T-helper 22 cell (primary cell): ENCODE measurements around the gene SKI.
A peak's percentile ranks its signal among the peaks of the same experiment; 100 is the strongest.

Experiments used
- DNase-seq: peaks from one replicate; pipeline ENCODE4 v3.0.0-alpha.2; 2020; ENCODE audit warnings: low read depth

SKI gene

DNA sequence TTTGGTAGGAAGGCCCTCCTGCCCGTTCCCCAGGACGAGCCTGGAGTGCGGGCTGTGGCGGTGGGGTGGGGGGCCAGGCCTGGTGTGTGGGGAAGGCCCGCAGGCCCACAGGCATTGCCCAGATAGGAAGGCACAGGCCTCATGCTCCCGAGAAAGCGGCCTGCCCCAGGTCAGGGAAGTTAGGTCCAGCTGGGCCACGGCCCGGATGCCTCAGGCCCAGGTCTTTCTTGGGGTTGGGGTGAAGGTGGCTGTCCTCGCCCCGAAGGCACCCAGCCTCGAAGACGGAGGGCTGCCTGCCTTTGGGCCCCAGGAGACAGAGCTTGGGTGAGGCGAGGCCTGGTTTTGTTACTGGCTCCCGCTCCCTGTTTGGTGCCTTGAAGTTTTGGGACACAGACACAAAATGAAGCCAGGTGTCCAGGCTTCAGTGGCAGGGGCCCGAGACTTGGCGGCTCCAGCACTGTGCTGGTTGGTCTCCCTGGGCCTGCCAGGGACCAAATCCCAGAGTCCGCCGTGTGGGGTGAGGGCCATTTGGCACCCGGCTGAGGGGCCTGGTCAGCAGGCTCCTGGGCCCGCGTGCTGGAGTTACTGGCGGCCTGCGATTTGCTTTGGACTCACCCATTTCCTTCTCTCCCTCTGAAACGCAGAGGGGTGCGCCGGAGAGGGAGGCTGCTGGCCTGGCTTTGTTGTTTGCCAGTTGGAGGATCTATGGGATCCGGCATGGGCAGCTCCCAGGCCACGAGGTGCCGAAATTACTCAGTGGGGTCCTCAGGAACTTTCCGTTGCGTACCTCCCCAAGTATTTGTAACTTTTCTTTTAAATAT is 2.0 kb downstream of the SKI start:
- DNase-seq: no peak

GRCh38 chr1:2230781-2231531 is 2.8 kb downstream of the SKI start:
- peak; percentile 64 for DNase-seq

DNA sequence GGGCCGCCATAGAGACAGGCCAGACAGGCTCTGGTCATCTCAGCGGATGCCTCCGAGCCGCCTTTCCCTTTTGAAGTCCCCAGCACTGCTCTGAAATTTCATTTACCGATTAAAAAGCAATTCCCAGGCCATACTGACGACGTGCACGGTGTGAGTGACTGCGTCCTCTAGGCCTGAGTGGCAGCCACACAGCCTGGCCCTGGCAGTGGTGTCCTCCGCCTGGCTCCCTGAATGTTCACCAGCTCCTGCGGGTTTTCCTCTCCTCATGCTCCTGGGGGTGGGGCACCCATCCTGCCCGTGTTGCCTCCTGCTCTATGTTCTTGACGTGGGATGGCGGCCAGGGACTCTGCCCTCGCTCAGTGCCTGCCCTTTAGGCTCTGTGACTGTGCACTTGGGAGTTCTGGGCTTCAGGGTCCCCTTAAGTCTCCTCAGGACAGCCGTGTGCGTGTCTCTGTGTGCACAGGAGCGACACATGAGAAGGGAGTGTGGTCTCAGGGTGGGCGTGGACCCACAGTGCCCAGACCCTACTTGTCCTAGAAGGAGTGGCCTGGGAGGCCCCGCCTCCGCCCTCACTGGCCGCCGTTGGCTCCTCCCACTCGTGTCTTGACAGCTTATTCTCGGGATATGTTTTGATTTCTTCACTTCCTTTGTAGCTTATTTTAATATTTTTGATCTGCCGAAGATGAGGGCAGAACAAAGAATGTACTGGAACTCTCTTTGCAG is 3.6 kb downstream of the SKI start:
- DNase-seq: peak; percentile 80

DNA sequence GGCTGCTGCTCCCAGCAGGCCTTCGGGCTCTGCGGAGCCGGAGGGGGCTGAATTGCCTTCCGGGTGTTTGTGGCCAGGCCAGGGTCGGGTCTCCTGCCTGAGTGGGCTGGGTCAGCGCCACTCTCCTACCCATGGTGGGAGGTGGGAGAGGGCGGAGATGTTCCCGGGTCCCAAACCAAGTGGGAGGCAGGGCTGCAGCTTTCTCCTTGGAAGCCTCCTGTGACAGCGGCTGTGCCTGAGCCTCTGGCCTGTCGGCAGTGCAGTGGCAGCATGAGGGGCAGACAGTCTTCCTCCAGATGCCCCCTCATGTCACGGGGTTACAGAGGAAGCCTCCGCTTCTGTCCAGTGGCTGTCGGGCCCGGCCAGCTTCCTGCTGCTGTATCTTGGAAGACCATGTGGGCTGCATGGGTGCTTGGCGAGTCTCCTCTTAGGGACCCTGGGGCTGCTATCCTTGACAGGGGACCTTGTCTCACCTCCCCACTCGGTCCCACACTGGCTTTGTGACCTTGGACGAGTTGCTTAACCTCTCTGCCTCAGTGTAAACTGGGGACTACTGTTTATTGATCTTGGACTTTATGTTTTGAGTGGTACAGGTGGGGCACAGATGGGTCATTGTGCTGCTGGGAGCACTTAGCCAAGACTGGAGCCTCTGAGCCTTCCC is 4.3 kb downstream of the SKI start:
- no peak for DNase-seq

DNA sequence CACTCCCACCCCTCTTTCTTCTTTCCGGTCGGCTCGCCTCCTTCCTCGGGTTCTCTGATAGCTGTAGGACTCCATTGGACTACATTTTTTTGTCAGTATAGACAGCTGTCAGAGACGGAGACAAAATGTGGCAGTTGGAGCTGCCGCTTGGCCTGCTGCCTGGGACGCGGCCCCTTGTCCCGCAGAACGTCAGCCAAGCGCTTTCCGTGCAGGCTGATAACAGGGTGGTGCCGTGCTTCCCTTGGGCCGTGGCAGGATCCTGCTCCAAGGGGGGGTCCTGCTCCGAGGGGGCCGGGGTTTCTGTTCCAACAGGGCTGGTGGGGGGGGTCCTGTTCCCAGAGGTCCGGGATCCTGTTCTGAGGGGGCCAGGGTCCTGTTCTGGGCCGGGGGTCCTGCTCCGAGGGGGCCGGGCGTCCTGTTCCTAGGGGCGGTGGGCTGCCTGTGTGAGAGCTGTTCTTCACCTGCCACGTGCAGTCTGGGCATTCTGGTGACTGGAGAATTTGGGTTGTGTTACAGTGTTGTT is 4.9 kb downstream of the SKI start:
- DNase-seq: no peak

DNA sequence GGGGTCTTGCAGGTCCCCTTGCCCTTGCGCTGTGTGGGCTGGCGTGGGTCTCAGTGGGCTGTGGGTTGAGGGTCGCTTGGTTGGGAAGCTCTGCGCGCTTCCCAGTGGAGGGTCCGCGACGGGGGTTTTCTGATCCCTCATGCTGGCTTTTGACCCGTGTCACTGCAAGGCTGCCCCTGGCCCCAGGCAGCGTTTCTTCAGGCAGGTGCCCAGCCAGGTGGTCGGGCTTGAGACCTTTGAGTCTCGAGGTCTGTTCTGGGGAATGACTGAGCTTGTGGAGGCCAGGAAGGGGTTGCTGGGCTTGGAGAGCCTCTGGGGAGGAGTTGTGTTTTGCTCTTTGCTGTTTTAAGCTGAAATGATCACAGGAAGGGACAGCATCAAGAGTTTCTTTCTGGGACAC is 5.3 kb downstream of the SKI start:
- DNase-seq: no peak

GRCh38 chr1:2233997-2234761 is 6.1 kb downstream of the SKI start:
- DNase-seq: peak; percentile 67

DNA sequence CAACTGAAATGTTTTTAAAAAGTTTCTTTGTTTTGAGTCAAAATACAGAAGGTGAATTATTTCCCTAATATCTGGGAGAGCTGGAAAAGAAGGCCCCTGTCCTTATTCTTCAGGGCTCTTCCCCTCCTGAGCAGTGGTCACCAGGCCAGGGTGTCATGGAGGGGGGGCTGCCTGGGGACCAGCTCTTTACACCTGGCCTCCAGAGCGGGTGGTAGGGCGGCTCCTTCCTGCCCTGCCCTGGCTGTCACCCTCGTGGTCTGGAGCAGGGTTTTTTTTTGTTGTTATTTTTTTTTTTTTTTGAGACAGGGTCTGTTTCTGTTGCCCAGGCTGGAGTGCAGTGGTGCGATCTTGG is 6.6 kb downstream of the SKI start:
- no peak for DNase-seq

DNA sequence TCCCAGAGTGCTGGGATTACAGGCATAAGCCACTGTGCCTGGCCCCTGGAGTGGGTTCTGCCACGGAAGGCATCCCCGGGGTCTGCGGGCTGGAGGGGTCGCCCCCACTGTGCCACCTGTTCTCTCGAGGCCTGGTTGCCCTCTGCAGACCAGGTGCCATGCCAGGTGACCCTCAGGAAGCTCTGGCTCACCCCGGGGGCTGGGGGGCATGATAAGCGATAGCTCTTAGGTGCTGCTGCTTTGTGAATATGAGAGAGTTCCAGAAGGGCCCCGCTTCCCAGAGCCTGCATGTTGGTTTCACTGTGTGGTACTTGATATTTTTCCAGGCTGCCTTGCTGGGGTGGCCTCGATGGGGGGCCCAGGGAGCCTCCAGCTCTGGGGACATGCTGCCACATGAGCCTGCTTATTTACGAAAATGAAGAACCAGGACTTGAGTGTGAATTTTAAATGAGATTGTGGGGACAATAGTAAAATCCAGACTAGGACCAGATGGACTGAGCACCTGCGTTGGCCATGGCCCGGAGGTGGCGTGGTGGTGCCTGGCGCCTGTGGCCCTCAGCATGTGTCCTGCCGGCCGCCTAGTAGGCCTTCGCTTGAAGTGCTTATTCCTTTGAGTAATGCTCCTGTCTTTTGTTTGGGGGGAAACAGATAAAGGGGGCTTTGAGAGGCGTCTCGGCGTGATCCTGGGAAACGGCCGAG is 7.3 kb downstream of the SKI start:
- DNase-seq: no peak

- DNase-seq: peak; percentile 65
These were observed 8.9 kb downstream of the SKI start for GRCh38 chr1:2236695-2237677.

GRCh38 chr1:2237773-2238172 is 9.7 kb downstream of the SKI start:
- no peak for DNase-seq

DNA sequence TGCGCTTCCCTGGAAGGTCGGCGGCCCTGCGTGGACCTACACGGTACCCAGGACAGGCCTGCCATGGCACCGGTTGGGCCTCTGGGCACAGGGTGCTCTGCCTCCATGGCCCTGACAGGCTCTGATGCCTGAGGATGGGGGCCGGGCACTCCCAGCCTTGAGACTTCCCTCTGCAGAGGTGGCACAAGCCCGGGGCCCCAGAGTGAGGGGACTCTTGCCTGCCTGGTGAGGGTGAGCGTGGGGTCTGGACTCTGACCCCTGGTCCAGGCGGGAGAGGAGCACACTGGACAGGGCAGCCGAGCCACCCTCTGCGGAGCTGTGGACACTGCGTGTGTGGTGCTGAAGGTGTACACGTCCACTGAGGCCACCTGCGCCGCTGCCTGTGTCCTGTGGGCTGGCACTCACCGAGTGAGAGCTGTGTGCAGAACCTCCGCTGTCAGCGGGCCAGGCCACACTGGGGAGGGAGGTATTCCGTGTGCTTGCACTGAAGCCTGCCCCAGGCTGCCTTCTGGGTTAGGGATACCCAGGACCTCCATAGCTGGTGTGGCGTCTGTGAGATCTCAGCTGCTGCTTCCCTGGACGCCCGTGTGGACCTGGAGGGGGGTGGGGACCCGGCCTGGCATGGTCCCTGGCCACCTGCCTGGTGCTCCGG is 10.4 kb downstream of the SKI start:
- no peak for DNase-seq

DNA sequence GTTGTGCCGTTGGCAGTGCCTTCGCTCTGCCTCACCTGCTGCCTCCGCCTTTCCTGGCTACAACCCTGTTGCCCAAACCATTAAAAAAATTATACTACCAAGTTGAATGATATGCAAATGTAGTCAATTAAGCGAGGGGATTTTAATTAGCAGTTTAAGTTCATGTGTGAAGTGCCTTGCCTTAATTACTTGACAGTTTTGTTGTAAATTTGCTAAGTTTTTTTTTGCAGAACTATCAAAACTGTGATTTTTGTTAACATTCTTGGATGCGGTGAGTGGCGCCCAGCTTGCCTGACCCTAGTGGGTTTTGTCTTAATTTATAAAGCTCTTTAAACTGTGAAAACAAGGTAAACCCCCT is 10.9 kb downstream of the SKI start:
- DNase-seq: no peak

DNA sequence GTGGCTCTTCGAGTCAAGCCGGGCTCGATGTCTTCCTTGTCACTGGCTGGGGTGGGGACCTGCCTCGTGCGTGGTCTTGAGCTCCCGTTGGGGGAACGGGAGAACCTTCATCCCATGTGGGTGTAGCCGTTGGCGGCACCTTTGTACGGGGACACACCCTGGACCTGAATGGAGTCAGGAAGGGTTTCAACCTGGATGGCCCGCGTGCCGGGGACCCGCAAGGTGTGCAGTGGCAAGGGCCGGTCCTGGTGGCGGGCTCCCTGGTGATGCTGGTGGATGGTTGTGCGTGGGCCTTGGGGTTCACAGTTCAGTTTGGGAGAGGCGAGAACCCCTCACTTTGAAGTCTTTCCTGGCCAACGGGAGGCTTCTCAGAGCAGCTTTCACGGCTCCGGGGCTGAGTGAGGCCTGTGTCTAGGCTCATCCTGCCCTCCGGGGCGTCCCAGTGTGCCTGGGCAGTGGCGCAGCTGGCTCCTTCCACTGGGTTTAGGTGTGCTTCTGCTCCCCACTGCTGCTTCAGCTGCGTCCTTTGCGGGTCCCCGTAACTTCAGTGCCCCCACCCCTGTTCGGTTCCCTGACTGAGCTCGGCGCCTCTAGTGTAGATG is 11.4 kb downstream of the SKI start:
- no peak for DNase-seq

GRCh38 chr1:2240270-2241156 is 12.4 kb downstream of the SKI start:
- no peak for DNase-seq

- DNase-seq: no peak
These were observed 13.7 kb downstream of the SKI start for GRCh38 chr1:2241820-2242219.
